Mesendoderm (in vitro differentiated cells): ENCODE results near the gene CLIP2.

Source experiments
- DNase-seq: peaks from one replicate; pipeline ENCODE4 v3.0.0; 2013
- H2AK5ac ChIP-seq: 2 replicates; pipeline ENCODE4 v1.6.1; 2013; ENCODE audit warnings: low read length, inconsistent platforms
- H2BK120ac ChIP-seq: 2 replicates; pipeline ENCODE4 v1.6.1; 2013; ENCODE audit warnings: low read depth, mild to moderate bottlenecking, low read length, moderate library complexity, mixed read lengths
- H2BK15ac ChIP-seq: replicated peaks from 2 replicates; pipeline ENCODE4 v1.6.1; 2013; ENCODE audit warnings: low read depth, mild to moderate bottlenecking, moderate library complexity
- H2BK5ac ChIP-seq: 2 replicates; pipeline ENCODE4 v1.6.1; 2013; ENCODE audit warnings: low read length, inconsistent platforms
- H3K18ac ChIP-seq: 2 replicates; pipeline ENCODE4 v1.6.1; 2013; ENCODE audit warnings: mild to moderate bottlenecking, low read length, mixed read lengths
- H3K23ac ChIP-seq: one replicate; pipeline ENCODE4 v1.6.1; 2013; ENCODE audit warnings: low read length
- H3K27ac ChIP-seq: 2 replicates; pipeline ENCODE4 v1.5.1; 2013; ENCODE audit warnings: low read depth, mild to moderate bottlenecking, inconsistent platforms, low read length, moderate library complexity
- H3K27me3 ChIP-seq: 2 replicates; pipeline ENCODE4 v1.6.1; 2013; ENCODE audit warnings: low read length, control low read depth, mild to moderate bottlenecking, inconsistent platforms; ENCODE audit not compliant: insufficient read depth, poor library complexity
- H3K36me3 ChIP-seq: 2 replicates; pipeline ENCODE4 v1.6.1; 2013; ENCODE audit warnings: low read length, inconsistent platforms; ENCODE audit not compliant: control insufficient read depth, insufficient read depth
- H3K4ac ChIP-seq: one replicate; pipeline ENCODE4 v1.6.1; 2013; ENCODE audit warnings: low read depth, mild to moderate bottlenecking, low read length, moderate library complexity
- H3K4me1 ChIP-seq: 2 replicates; pipeline ENCODE4 v1.6.1; 2013; ENCODE audit warnings: low read depth, low read length, inconsistent platforms; ENCODE audit not compliant: control insufficient read depth
- H3K4me2 ChIP-seq: 2 replicates; pipeline ENCODE4 v1.6.1; 2013; ENCODE audit warnings: low read length
- H3K4me3 ChIP-seq: 2 replicates; pipeline ENCODE4 v1.5.1; 2013; ENCODE audit warnings: mild to moderate bottlenecking, low read length
- H3K56ac ChIP-seq: one replicate; pipeline ENCODE4 v1.6.1; 2013; ENCODE audit warnings: low read length
- H3K79me1 ChIP-seq: 2 replicates; pipeline ENCODE4 v1.6.1; 2013; ENCODE audit warnings: low read length, inconsistent platforms
- H3K79me2 ChIP-seq: 2 replicates; pipeline ENCODE4 v1.6.1; 2013; ENCODE audit warnings: mild to moderate bottlenecking, low read length; ENCODE audit not compliant: control insufficient read depth, insufficient read depth
- H3K9ac ChIP-seq: 2 replicates; pipeline ENCODE4 v1.6.1; 2013; ENCODE audit warnings: low read length, inconsistent platforms
- H4K5ac ChIP-seq: one replicate; pipeline ENCODE4 v1.6.1; 2013; ENCODE audit warnings: low read length
- H4K8ac ChIP-seq: one replicate; pipeline ENCODE4 v1.6.1; 2013; ENCODE audit warnings: low read depth, mild to moderate bottlenecking, control low read depth, low read length, moderate library complexity
- WGBS: extraction: QIAGEN DNeasy Blood & Tissue Kit; methylation state at CpG from one replicate; pipeline ENCODE4 v1.1.7; 2013; ENCODE audit warnings: low lambda C conversion rate, missing lambda C conversion rate; ENCODE audit not compliant: insufficient coverage; ENCODE audit errors: extremely low coverage; 5-methylcytosine and 5-hydroxymethylcytosine counted together

Gene CLIP2

GRCh38 chr7:74343281-74344131, 54.3 kb downstream of the CLIP2 start:
- Histone ChIP-seq H2BK15ac (no peak overlapping the region), H3K9ac (no peak overlapping the region), H3K79me2 (no peaks in the 10 kb centered on the region), H3K36me3 (no peaks in the 10 kb centered on the region), H3K79me1 (no peaks in the 10 kb centered on the region), H2BK5ac (no peak overlapping the region), H3K27ac (no peak overlapping the region), H3K27me3 (no peaks in the 10 kb centered on the region), H2BK120ac (no peak overlapping the region), H3K18ac (no peak overlapping the region), H3K23ac (no peak overlapping the region), H3K4me2 (no peak overlapping the region), H3K4me3 (no peak overlapping the region), H3K4me1 (no peaks in the 10 kb centered on the region), H4K5ac (no peak overlapping the region), H3K56ac (no peak overlapping the region), H4K8ac (no peak overlapping the region), H3K4ac (no peak overlapping the region), H2AK5ac (no peak overlapping the region)
- WGBS: no CpG with 5 or more reads among the region's 14 CpGs
- DNase-seq: no peak

- no peak overlapping the region for H3K23ac ChIP-seq
- H3K79me1 ChIP-seq: no peaks in the 10 kb centered on the region
- no CpG with 5 or more reads among the region's 2 CpGs for WGBS
- H3K18ac ChIP-seq: no peak overlapping the region
- no peaks in the 10 kb centered on the region for H3K27me3 ChIP-seq
- H2BK5ac ChIP-seq: no peak overlapping the region
- H3K4me2 ChIP-seq: no peak overlapping the region
- H4K5ac ChIP-seq: no peak overlapping the region
- H3K4ac ChIP-seq: no peak overlapping the region
- H3K9ac ChIP-seq: no peak overlapping the region
- no peak overlapping the region for H4K8ac ChIP-seq
- H3K4me1 ChIP-seq: no peaks in the 10 kb centered on the region
- no peak overlapping the region for H2BK120ac ChIP-seq
- DNase-seq: no peak
- no peaks in the 10 kb centered on the region for H3K79me2 ChIP-seq
- H3K36me3 ChIP-seq: no peaks in the 10 kb centered on the region
- H3K27ac ChIP-seq: no peak overlapping the region
- H3K56ac ChIP-seq: no peak overlapping the region
- no peak overlapping the region for H3K4me3 ChIP-seq
- no peak overlapping the region for H2BK15ac ChIP-seq
- no peak overlapping the region for H2AK5ac ChIP-seq
Measured at GRCh38 chr7:74344132-74344496, 54.9 kb downstream of the CLIP2 start.

- Histone ChIP-seq H3K36me3 (no peaks in the 10 kb centered on the region), H3K4ac (no peak overlapping the region), H3K18ac (no peak overlapping the region), H3K4me3 (no peak overlapping the region), H3K79me1 (no peaks in the 10 kb centered on the region), H3K23ac (no peak overlapping the region), H2BK15ac (no peak overlapping the region), H4K8ac (no peak overlapping the region), H2BK5ac (no peak overlapping the region), H4K5ac (no peak overlapping the region), H3K56ac (no peak overlapping the region), H3K27me3 (no peaks in the 10 kb centered on the region), H3K4me1 (no peaks in the 10 kb centered on the region), H3K27ac (no peak overlapping the region), H3K9ac (no peak overlapping the region), H2AK5ac (no peak overlapping the region), H3K79me2 (no peaks in the 10 kb centered on the region), H2BK120ac (no peak overlapping the region), H3K4me2 (no peak overlapping the region)
- no peak for DNase-seq
- WGBS: no CpG with 5 or more reads among the region's 2 CpGs
Measured at GRCh38 chr7:74344786-74345185, 55.6 kb downstream of the CLIP2 start.

GRCh38 chr7:74345970-74346369, 56.8 kb downstream of the CLIP2 start:
- Histone ChIP-seq H3K4me1 (no peaks in the 10 kb centered on the region), H3K9ac (no peak overlapping the region), H2AK5ac (no peak overlapping the region), H4K8ac (no peak overlapping the region), H3K36me3 (no peaks in the 10 kb centered on the region), H3K4me2 (no peak overlapping the region), H3K56ac (no peak overlapping the region), H2BK15ac (no peak overlapping the region), H3K4me3 (no peak overlapping the region), H4K5ac (no peak overlapping the region), H3K27me3 (no peaks in the 10 kb centered on the region), H2BK5ac (no peak overlapping the region), H3K79me2 (no peaks in the 10 kb centered on the region), H3K23ac (no peak overlapping the region), H3K79me1 (no peaks in the 10 kb centered on the region), H3K18ac (no peak overlapping the region), H3K4ac (no peak overlapping the region), H3K27ac (no peak overlapping the region), H2BK120ac (no peak overlapping the region)
- DNase-seq: no peak
- no CpG with 5 or more reads among the region's 2 CpGs for WGBS

GRCh38 chr7:74349621-74350020, 60.4 kb downstream of the CLIP2 start:
- no peak overlapping the region for H2BK120ac ChIP-seq
- H3K4me1 ChIP-seq: no peaks in the 10 kb centered on the region
- H2BK15ac ChIP-seq: no peak overlapping the region
- no peak overlapping the region for H4K5ac ChIP-seq
- H3K27ac ChIP-seq: no peak overlapping the region
- no peaks in the 10 kb centered on the region for H3K27me3 ChIP-seq
- H3K79me1 ChIP-seq: no peaks in the 10 kb centered on the region
- no peak overlapping the region for H3K4me3 ChIP-seq
- WGBS: no CpG with 5 or more reads among the region's 10 CpGs
- H3K4ac ChIP-seq: no peak overlapping the region
- no peak overlapping the region for H3K18ac ChIP-seq
- no peak overlapping the region for H3K4me2 ChIP-seq
- H2BK5ac ChIP-seq: no peak overlapping the region
- H3K9ac ChIP-seq: no peak overlapping the region
- H3K23ac ChIP-seq: no peak overlapping the region
- no peak for DNase-seq
- no peak overlapping the region for H3K56ac ChIP-seq
- H2AK5ac ChIP-seq: no peak overlapping the region
- H4K8ac ChIP-seq: no peak overlapping the region
- no peaks in the 10 kb centered on the region for H3K79me2 ChIP-seq
- H3K36me3 ChIP-seq: no peaks in the 10 kb centered on the region

GRCh38 chr7:74350751-74351150, 61.5 kb downstream of the CLIP2 start:
- no peak overlapping the region for H3K18ac ChIP-seq
- no peaks in the 10 kb centered on the region for H3K36me3 ChIP-seq
- DNase-seq: no peak
- H3K9ac ChIP-seq: no peak overlapping the region
- H2BK15ac ChIP-seq: no peak overlapping the region
- H4K5ac ChIP-seq: no peak overlapping the region
- H3K56ac ChIP-seq: no peak overlapping the region
- no peaks in the 10 kb centered on the region for H3K4me1 ChIP-seq
- H2BK120ac ChIP-seq: no peak overlapping the region
- no CpG with 5 or more reads among the region's 1 CpG for WGBS
- H3K4ac ChIP-seq: no peak overlapping the region
- H2BK5ac ChIP-seq: no peak overlapping the region
- H4K8ac ChIP-seq: no peak overlapping the region
- H3K27me3 ChIP-seq: no peaks in the 10 kb centered on the region
- no peaks in the 10 kb centered on the region for H3K79me2 ChIP-seq
- H2AK5ac ChIP-seq: no peak overlapping the region
- no peaks in the 10 kb centered on the region for H3K79me1 ChIP-seq
- H3K23ac ChIP-seq: no peak overlapping the region
- H3K4me3 ChIP-seq: no peak overlapping the region
- H3K27ac ChIP-seq: no peak overlapping the region
- H3K4me2 ChIP-seq: no peak overlapping the region
